Hematopoietic multipotent progenitor cell treated with erythropoietin and hydrocortisone succinate and interleukin-3 and kit ligand, for 6 days (in vitro differentiated cells): ENCODE results near the gene ANKRD31.
"Not testable (repeated sequence)": the region's sequence is repeated elsewhere in the genome, so short reads cannot be mapped to it uniquely, and the experiment has no call there.

Source experiments
- DNase-seq: peaks from one replicate; pipeline ENCODE4 v3.0.0-alpha.2; 2015

The ANKRD31 gene

GRCh38 chr5:75138689-75139088 lies 98.0 kb downstream of the ANKRD31 start:
- no peak for DNase-seq

- no peak for DNase-seq
Observed at GRCh38 chr5:75130818-75131349, 105.8 kb downstream of the ANKRD31 start.

- no peak for DNase-seq
Observed at GRCh38 chr5:75116856-75117255, 119.8 kb downstream of the ANKRD31 start.

GRCh38 chr5:75114311-75114710 lies 122.4 kb downstream of the ANKRD31 start:
- DNase-seq: not testable (repeated sequence)

GRCh38 chr5:75113354-75114113 lies 123.1 kb downstream of the ANKRD31 start:
- no peak for DNase-seq

GRCh38 chr5:75108931-75109596 lies 127.6 kb downstream of the ANKRD31 start:
- DNase-seq: no peak

- no peak for DNase-seq
Observed at GRCh38 chr5:75108515-75108914, 128.2 kb downstream of the ANKRD31 start.

GRCh38 chr5:75095956-75096355 lies 140.7 kb downstream of the ANKRD31 start:
- peak; percentile 34 for DNase-seq

GRCh38 chr5:75091597-75091996 lies 145.1 kb downstream of the ANKRD31 start:
- no peak for DNase-seq

- DNase-seq: no peak
Observed at GRCh38 chr5:75089662-75090061, 147.0 kb downstream of the ANKRD31 start.

- no peak for DNase-seq
Observed at GRCh38 chr5:75089137-75089536, 147.5 kb downstream of the ANKRD31 start.

- no peak for DNase-seq
Observed at GRCh38 chr5:75088648-75089047, 148.0 kb downstream of the ANKRD31 start.

GRCh38 chr5:75081510-75081909 lies 155.2 kb downstream of the ANKRD31 start:
- DNase-seq: no peak

GRCh38 chr5:75079346-75079745 lies 157.3 kb downstream of the ANKRD31 start:
- not testable (repeated sequence) for DNase-seq

- no peak for DNase-seq
Observed at GRCh38 chr5:75078027-75078426, 158.7 kb downstream of the ANKRD31 start.

GRCh38 chr5:75072061-75072460 lies 164.6 kb downstream of the ANKRD31 start:
- no peak for DNase-seq

GRCh38 chr5:75071100-75071499 lies 165.6 kb downstream of the ANKRD31 start:
- no peak for DNase-seq

- no peak for DNase-seq
Observed at GRCh38 chr5:75067434-75067833, 169.2 kb downstream of the ANKRD31 start.

- DNase-seq: no peak
Observed at GRCh38 chr5:75062925-75063531, 173.7 kb downstream of the ANKRD31 start.

GRCh38 chr5:75059912-75060545 lies 176.6 kb downstream of the ANKRD31 start:
- peak; percentile 43 for DNase-seq

GRCh38 chr5:75058986-75059535 lies 177.6 kb downstream of the ANKRD31 start:
- DNase-seq: no peak

GRCh38 chr5:75057561-75057960 lies 179.1 kb downstream of the ANKRD31 start:
- DNase-seq: peak; percentile 30

GRCh38 chr5:75055727-75056144 lies 180.9 kb downstream of the ANKRD31 start:
- DNase-seq: no peak
